C1 segment of cervical spinal cord (tissue), 14 donors: ENCODE measurements around the gene ABCF1.
"Not testable (repeated sequence)": the region's sequence is repeated elsewhere in the genome, so short reads cannot be mapped to it uniquely, and the experiment has no call there.

ENCODE experiments used
- DNase-seq, 14 donors: peaks; one replicate each; lab custom pipeline; 2025; lab: John Stamatoyannopoulos, UW

ABCF1 gene

DNA sequence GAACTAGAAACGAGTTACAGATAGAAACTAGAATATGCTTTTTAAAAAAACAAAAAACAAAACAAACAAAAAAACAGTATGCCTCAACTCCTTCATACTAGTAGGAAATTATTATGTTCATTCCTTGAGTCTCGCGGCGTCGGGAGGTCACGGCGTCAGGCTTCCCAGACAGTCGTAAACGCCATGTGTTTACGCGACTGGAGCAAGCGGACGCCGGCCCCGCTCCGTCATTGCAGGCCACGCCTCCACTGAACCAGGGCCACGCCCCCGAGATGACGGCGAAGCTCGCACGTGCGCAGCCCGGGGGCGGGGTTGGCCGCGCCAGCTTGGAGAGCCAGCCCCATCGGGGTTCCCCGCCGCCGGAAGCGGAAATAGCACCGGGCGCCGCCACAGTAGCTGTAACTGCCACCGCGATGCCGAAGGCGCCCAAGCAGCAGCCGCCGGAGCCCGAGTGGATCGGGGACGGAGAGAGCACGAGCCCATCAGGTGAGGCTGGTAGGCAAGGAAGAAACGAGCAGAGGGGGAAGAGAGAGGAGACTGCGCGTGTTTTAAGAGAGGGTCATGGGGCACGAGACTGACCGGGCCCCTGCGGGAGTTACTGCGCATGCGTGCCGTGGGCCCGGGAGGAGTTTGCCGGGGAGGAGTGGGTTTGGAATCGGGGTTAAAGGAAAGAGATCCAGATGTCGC, at the start of gene ABCF1:
TSS of gene ABCF1 (plus strand) at position 368 of the 687 bp plus-strand sequence. CDS start at position 414, 46 bp downstream.
- peak; percentile 78 to 99 (median 95) for DNase-seq

DNA sequence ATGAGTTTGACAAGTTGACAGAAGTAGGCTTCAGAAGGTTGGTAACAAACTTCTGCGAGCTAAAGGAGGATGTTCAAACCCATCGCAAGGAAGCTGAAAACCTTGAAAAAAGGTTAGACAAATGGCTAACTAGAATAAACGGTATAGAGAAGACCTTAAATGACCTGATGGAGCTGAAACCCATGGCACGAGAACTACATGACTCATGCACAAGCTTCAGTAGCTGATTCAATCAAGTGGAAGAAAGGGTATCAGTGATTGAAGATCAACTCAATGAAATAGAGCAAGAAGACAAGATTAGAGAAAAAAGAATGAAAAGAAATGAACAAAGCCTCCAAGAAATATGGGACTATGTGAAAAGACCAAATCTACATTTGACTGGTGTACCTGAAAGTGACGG, 49.3 kb upstream of the ABCF1 start:
- not testable (repeated sequence) for DNase-seq

DNA sequence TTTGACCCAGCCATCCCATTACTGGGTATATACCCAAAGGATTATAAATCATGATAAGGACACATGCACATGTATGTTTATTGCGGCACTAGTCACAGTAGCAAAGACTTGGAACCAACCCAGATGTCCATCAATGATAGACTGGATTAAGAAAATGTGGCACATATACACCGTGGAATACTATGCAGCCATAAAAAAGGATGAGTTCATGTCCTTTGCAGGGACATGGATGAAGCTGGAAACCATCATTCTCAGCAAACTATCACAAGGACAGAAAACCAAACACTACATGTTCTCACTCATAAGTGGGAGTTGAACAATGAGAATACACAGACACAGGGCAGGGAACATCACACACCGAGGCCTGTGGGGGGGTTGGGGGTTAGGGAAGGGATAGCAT, 44.8 kb upstream of the ABCF1 start:
- DNase-seq = not testable (repeated sequence)

DNA sequence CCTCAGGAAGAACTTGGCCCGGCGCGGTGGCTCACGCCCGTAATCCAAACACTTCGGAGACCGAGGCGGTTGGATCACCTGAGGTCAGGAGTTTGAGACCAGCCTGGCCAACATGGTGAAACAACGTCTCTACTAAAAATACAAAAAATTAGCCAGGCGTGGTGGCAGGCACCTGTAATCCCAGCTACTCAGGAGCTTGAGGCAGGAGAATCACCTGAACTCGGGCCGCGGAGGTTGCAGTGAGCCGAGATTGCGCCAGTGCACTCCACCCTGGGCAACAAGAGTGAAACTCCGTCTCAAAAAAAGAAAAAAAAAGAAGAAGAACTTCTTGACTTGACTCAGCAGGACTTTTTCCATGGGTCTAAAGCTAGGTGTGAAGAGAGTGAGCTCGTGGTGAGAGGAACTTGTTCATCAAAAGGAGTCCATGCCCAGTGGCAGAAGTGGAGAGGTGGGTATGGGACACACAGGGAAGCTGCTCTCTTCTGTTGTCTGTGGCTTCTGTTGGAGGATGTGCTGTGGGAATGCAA, 41.8 kb upstream of the ABCF1 start:
- DNase-seq = not testable (repeated sequence)

DNA sequence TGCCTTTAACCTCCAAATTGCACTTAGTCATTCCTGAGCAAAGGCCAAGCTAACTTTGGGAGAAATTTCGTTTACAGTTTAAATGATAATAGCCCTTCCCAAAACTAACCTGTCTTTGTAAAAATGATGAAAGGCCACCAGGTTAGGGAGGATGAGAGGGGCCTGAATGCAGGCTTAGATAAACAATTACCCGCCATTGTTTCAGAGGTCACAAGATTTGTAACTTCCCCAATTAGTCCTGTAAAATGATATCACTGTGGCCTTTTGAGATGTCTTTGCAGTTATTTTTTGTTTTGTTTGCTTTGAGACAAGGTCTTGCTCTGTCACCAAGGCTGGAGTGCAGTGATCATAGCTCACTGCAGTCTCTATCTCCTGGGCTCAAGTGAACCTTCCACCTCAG, 41.2 kb upstream of the ABCF1 start:
- DNase-seq = no peak

DNA sequence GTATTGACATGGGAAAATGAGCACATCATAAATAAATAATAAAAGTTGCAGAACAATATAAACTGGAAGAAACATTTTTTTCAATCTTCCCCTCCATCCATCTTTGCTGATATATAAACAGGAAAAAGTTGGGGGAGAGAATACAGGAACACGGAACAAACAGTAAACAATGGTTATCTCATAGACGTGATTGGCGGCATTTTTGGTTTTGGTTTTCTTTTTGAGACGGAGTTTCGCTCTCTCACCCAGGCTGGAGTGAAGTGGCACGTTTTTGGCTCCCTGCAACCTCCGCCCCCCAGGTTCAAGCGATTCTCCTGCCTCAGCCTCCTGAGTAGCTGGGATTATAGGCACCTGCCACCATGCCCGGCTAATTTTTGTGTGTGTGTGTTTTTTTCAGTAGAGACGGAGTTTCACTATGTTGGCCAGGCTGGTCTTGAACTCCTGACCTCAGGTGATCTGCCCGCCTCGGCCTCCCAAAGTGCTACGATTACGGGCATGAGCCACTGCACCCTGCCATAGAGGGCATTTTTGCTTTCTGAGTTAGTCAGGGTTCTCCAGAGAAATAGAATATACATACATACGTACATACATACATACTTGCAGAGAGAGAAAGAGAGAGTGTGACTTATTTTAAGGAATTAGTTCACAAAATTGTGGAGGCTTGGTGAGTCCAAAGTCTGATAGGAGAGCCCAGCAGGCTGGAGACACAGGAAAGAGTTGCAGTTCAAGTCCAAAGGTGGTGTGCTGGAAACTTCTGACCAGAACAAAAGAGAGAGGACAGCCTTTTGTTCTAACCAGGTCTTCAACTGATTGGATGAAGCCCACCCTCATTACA, 37.6 kb upstream of the ABCF1 start:
- DNase-seq = no peak

DNA sequence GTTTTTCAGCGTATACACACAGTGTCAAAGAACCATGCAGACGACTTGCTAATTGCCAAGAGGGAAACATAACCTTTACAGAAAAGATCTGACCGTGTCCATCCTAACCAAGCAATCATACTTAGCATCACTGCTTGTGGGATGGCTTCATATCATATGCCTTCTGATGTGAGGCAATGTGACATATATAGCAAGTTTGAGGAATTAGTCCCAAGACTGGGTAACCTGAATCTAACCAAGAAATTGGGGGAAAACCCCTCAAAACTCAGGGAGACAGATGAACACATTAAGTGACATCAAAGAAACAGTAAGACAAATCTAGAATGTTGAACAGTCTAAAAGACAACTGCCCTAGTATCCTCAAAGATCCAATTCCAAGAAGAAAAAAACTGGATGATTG, 33.3 kb upstream of the ABCF1 start:
- no peak for DNase-seq

DNA sequence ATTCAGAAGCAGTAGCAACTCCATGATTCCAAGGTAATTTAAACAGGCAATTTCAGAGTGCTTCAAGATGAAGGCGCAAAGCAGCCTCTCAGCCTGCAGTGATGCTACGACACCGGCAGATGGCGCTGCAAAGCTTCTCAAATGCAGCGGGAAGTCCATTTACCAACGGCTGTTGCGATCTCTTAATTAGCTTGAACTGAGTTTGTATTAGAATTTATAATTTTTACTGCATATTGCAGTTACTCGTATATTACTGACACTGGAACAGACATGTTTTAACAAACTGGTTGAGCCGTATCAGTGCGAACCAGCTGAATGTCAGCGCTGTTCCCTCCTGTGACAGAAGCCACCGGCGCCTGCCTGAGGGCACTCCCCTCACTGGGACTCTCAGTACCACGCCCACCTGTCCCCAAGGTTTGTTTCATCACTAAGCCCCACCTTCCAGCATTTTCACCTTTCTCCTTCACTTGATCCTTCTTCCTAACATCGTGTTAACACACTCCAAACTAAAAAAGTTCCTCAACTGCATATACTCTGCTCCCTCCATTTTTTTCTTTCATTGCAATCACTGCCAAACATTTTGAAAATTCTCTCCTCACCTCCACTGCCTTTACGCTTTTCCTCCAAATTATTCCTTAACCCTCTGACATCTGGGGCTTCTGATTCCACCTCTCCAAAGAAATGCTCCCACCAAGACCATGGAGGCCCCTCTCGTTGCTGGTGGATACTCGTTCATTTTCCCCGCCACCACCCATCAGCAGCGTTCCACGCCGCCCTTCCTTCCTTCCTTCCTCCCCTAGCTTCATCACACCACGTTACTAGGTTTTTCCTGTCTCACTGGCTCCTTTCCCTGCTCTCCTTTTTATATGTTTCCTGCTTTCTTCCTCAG, 29.5 kb upstream of the ABCF1 start:
- DNase-seq = peak in 12 of 14 donors; percentile 11 to 67 (median 38)

DNA sequence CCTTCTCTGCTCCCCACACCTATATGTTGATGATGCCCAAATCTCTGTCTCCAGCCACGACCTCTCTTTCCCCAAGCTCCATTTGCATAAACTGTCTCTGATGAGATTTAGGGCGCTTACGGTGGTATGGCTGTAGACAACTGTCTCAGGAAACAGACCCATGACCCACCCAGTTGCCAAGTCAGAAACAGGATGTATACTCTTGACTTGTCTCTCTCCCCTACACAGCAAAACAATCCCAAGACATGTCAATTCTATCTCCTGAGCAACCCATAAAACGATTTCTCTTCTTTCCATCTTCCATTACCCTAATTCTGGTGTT, 28.9 kb upstream of the ABCF1 start:
- DNase-seq = no peak

DNA sequence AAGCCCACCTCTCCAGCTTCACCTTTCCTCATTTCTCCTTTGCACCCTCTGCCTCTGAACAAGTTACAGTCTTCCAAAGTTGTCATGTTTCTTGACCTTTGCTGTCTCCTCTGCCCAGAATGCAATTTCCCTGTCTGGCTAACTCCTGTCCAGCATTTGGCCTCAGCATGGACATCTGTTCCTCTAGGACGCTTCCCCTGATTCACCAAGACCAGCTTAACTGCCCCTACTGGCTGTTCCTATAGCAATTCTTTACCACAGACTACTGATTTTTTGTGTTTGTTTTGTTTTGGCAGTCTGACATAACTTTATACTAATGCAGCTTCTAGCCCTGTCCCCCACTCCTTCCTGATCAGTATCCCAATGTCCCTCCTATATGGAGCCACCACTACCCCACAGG, 28.3 kb upstream of the ABCF1 start:
- DNase-seq = no peak

DNA sequence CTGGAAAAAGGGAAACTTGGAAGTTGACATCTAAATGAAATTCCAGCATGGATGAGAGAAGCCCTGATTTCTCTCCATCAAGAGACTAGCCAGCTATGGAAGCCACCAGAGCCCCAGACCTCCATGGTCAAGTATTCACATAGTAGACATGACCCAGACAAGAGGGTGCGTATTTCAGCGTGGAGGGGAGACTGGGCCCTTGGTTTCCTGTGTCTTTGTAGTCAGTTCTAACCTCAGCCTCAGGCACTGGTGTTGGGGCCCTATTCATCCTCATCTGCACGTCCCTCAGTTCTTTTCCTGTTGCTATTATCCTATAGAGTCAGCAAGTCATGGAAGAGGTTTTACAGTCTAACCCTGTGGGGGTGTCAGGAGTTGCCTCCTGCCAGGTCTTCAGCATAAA, 27.4 kb upstream of the ABCF1 start:
- DNase-seq = no peak

DNA sequence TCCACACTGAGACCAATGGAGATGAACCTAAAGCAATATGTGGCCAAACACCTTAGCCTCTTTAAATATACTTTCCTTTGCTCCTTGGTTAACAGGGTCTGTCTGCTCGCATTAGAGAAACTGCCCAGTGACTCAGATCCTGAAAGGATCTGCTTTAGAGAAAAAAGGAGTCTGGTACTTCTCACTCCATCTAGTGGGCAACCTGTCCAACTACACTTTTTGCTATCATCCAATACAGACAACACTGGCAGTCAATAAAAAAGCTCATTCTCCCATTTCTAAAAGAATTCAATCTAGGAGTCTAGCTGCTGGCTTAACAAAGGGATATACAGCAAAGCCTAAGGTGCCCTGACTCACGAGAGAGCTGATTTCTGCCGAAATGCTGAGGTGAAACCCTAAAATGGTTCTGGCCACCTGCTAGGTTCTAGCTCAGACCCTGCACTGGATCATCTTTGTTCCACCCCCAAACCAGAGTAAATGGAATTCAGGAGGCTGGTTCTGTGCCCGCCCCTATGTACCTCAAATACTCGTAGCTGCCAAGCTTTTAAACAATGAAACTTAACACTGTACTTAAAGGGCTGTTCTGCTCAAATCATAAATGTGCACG, 26.5 kb upstream of the ABCF1 start:
- peak in 2 of 14 donors; percentile 12 to 30 for DNase-seq

DNA sequence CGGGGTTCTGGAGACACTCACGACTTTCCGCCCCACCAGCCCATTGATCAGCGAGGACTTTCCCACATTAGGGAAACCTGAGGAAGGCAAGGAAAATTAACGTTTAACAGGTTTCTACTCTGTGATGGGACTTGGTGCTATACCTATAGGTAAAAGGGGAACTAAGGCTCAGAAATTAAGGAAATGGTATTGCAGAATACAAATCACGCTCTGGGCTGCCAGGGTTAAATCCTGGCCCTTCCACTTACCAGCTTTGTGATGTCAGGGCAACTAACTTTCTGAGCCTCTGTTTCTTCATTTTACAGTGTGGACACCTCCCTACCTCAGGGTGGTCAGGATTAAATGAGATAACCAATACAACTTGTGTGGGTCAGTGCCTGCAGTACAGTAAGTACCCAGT, 23.8 kb upstream of the ABCF1 start:
- no peak for DNase-seq

DNA sequence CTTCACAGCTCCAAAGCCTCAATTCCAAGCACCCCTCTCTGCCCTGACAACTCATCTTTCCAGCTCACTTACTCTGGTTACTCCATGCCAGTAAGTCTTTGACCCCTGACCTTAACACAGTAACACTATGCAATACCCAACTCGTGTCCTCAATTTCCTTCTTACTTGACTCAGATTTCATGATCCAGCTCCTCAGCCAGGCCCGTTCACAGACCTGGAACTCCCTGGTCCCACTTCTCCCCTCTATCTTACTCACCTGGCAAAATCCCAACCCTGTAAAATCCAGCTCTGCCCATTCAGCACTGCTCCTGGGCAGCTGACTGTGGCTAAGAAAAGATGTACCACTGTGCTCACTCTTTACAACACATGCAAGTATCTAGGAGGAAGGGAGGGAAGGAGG, 22.9 kb upstream of the ABCF1 start:
- DNase-seq = no peak

DNA sequence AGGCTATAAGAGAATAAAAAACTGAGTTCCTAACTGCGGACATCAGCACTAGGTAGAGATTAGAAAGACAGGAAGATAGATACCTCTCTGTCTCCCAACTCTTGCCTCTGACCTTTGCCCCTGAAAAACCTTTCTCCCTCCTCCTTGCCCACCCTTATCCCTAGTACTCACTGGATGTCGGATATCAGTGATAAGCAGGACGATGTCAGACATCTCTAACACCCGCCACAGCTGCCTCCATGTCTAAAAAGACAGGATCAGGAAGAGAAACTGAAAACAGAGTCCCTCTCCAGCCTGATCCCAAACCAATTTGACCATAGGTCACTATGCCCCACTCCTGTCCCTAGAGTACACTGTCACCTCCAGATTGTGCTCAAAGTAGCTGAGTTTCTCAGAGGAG, 16.8 kb upstream of the ABCF1 start:
- DNase-seq = no peak

DNA sequence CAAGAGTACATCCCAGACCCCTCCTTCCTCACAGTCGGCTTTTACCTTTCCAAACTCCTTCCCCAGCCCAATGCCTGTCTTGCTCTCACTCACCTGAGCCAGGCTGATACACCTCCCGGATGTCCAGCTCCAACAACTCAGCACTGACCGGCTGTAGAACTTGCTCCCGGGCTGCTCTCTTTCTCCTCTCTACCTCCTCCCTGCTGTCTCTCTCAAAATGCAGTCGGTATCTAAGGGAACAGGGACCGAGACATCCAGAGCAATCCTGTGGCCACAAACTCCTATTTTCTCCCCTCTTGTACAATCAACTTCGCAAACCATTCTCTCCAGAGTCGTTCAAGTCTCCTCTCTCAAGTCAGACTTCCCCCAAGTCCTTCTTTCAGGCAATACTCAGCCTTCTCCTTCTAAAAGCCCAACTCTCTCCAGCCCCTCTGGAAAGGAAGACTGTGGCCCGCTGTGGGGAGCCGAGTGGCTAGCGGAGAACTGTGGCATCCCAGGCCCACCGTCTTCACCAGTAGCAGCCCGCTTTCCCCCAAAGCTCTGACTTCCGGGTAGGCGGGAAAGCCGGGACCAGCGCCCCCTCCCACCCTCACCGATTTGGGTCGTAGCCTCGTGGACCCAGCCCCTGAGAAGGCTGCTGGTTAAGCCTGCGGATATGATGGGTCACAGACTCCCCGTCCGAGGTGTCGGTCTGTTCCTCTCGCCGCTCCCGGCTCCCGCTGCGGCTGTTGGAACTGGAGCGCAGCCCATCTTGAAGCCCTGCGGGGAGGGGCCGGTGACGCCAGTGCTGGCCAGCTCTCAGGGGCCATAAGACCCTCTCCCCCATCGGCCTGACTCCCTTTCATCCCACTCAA, 16.1 kb upstream of the ABCF1 start:
- DNase-seq = peak in 9 of 14 donors; percentile 31 to 74 (median 45)

DNA sequence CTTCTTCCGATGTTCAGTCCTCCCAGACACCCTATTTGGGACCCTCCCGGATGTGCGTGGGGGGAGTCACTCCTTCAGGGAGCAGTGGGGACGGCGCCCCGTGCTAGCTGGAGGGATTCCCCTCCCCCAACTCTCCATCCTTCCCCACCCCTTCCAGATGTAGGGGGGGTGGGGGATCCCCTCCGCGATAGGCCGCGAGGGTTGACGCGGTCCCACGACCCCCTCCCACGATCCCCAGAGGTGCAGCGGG, 15.5 kb upstream of the ABCF1 start:
- peak in 6 of 14 donors; percentile 44 to 74 (median 58) for DNase-seq

DNA sequence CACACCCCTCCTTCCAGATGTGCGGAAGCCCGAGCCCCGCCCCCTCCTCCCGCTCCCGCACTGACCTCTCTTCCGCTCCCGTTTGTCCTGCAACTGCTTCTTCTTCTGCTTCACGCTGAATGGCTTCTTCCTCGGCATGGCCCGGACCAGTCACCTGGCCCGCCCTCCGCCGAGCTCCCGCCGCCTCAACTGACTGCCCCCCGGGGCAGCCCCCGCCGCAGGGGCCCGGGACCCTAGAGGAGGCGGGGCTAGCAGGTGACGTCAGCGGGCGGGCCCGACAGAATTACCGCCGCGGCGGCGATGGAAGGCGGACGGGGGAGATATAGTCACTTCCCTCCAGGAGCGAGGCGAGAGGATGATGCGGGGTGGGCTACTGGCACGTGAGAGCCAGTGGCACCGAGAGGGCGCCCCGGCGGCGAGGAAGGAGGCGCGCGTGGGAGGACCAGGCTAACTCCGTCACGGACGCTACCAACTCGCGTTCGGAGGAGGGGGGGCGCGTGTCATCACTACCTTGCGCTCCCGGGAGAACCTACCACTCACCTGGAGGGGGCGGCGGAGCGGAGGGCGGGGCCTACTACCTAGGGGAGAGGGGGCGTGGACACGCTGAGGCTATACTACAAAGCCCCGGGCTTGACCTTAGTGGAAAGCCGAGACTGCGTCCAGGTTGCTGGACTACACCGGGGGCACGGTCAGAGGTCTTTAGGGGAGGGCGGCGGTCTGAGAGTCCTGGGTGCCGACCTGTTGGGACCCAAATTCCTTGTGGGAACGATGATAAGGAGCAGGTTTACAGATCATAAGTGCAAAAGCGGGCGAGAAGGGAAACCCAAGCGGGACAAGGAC, 15.0 kb upstream of the ABCF1 start, which contains the start of gene GNL1:
TSS of gene GNL1 (minus strand) at position 424 of the 840 bp plus-strand sequence. CDS start at position 138, 286 bp downstream.
- DNase-seq = peak; percentile 69 to 94 (median 86)

DNA sequence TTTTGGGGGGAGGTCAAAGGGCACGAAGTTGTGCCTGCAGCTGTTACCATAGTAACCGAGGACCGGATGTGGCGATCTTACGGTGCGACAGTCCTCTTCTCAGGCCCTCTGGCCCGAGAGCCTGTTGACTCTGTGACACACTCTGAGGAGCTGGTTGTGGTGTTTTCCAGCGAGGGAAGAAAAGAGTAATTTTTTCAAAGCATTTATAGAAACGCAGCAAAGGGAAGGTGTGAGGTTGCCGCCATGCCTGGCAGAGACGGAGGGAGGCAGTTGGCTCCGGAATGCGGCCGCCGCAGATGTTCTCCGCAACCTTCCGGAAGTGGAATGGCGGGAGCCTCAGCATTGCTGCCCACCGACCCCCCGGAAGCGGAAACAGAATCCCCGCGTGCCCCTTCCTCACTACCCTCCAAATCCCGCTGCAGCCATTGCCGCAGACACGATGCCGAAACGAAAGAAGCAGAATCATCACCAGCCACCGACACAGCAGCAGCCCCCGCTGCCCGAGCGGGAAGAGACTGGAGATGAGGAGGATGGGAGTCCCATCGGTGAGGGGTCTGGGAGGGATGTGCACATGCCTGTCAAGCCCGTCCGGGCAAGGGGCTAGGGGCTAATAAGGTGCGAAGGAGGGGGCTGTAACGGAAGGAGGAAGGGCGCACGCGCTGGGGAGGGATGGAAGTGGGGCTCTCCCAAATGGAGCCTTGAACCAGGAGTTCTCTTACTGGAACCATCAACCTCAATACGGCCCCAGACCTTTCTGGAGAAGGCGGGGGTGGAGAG, 14.1 kb upstream of the ABCF1 start, which contains the start of gene PRR3:
TSS of gene PRR3 (plus strand) at position 390 of the 777 bp plus-strand sequence. CDS start at position 440, 50 bp downstream.
- peak; percentile 64 to 97 (median 93) for DNase-seq
